ENCODE measurements around the gene SLC25A47.
"Not testable (repeated sequence)": the region's sequence is repeated elsewhere in the genome, so short reads cannot be mapped to it uniquely, and the experiment has no call there.

SLC25A47 gene

GRCh38 chr14:100328495-100329163 is 5.5 kb downstream of the SLC25A47 start:
- DNase-seq: no peak

- DNase-seq: no peak
Observed at GRCh38 chr14:100329233-100330006, 6.3 kb downstream of the SLC25A47 start.

DNA sequence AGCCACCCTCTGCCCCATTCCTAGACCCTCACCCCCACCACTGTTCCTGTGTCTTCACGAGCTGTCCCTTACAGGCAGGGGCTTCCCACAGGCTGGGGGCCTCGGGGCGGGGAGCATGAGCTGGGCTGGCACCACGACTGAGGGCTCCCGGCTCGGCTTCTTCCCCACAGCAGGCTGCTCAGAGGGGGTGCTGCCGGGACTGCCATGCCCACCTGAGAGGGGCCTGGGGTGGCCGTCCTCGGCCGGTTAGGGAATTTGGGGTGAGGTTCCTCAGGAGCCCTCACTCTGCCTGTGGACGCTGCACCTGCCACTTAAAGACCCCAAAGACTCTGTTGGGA is 6.8 kb downstream of the SLC25A47 start:
- DNase-seq: no peak

GRCh38 chr14:100330388-100330931 is 7.3 kb downstream of the SLC25A47 start:
- DNase-seq: no peak

GRCh38 chr14:100332071-100332639 is 9.0 kb downstream of the SLC25A47 start:
- DNase-seq: no peak

DNA sequence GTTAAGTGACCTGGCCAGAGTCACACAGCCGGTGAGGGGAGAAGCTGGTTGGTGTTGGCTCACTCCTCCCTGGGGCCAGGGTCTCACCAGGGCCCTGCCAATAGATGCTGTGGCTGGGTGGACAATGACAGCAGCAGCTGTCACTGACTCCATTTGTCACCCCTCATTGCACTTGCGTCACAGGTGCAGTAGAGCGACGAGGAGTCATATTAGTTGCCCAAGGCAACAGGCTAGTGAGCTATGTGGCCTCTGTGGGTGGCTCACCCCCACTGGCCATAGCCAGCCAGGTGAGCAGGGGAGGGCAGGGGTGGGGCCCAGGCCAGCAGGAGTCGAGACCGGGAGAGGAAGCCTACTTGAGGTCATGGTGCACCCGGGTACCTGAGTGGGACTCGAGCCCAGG is 9.7 kb downstream of the SLC25A47 start:
- DNase-seq: no peak

GRCh38 chr14:100333311-100333710 is 10.2 kb downstream of the SLC25A47 start:
- no peak for DNase-seq

DNA sequence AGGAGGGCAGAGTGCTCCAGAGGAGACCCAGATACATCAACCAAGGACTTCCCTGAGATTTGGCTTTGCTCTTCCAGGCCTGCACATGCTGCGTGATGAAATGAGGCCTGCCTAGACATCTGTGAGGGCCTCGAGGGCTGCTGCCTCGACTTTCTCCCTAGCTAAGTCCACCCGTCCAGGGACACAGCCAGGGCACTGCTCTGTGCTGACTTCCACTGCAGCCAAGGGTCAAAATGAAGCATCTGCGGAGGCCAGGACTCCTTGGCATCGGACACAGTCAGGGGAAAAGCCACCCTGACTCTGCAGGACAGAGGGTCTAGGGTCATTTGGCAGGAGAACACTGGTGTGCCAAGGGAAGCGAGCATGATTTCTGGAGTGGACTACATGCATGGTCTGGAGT is 10.7 kb downstream of the SLC25A47 start:
- DNase-seq: no peak

- DNase-seq: no peak
Observed at GRCh38 chr14:100334904-100335303, 11.8 kb downstream of the SLC25A47 start.

GRCh38 chr14:100336618-100337530 is 13.7 kb downstream of the SLC25A47 start:
- no peak for DNase-seq

GRCh38 chr14:100339766-100340422 is 16.8 kb downstream of the SLC25A47 start:
- no peak for DNase-seq

- DNase-seq: no peak
Observed at GRCh38 chr14:100340423-100340813, 17.3 kb downstream of the SLC25A47 start.

- DNase-seq: no peak
Observed at GRCh38 chr14:100341301-100342031, 18.3 kb downstream of the SLC25A47 start.

GRCh38 chr14:100342195-100342594 is 19.1 kb downstream of the SLC25A47 start:
- no peak for DNase-seq

GRCh38 chr14:100342826-100343225 is 19.7 kb downstream of the SLC25A47 start:
- DNase-seq: not testable (repeated sequence)

DNA sequence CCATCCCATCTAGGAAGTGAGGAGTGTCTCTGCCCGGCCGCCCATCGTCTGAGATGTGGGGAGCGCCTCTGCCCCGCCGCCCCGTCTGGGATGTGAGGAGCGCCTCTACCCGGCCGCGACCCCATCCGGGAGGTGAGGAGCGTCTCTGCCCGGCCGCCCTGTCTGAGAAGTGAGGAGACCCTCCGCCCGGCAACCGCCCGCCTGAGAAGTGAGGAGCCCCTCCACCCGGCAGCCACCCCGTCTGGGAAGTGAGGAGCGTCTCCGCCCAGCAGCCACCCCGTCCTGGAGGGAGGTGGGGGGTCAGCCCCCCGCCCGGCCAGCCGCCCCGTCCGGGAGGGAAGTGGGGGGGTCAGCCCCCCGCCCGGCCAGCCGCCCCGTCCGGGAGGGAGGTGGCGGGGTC is 21.5 kb downstream of the SLC25A47 start:
- DNase-seq: not testable (repeated sequence)

GRCh38 chr14:100345711-100346110 is 22.6 kb downstream of the SLC25A47 start:
- no peak for DNase-seq

DNA sequence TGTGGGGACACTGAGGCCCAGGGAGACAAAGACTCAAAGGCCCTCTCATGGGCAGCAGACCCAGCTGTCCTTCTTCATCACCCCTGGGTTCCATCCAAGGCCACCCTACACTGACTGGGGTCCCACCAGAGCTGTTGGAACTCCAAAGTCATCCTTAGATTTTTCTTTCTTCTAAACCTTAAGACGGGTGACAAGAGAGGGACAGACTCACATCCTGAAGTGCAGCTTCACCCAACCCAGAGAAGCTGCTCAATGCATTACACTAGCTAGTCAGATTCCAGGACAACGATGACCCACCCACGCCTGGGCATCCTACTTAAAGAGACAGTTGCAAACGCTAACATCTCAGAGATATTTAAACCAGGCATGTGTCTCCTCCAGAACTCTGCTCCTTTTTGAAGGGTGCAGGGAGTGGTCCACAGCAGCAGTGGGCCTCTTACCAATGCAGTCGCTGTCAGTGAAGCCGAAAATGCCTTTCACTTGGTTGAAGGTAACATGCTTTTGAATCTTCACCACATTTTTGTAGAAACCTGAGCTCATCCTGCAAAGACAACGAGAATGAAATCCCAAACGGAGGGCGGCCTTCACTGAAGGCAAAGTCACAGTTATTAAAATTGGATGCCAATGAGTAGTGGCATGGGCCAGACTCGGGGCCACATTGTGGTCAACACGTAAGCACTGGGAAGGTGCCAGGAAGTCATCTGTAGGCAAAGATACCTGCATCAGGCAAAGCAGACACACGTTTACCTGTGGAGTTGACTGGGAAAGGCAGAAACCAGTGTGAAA is 23.4 kb downstream of the SLC25A47 start:
- DNase-seq: no peak

GRCh38 chr14:100348253-100348729 is 25.2 kb downstream of the SLC25A47 start:
- DNase-seq: peak; percentile 72

Measured in NCI-H2081 treated with DMSO at 0.1 percent for 48 hours (cell line).